Kidney epithelial cell (primary cell): Measurements from ENCODE around the gene ZDHHC3. TPM values are rescaled to one million over a fixed set of nuclear protein-coding genes. Genes with fewer than 3 reads are reported as not detected.

ENCODE experiments used
- DNase-seq: peaks from one replicate; pipeline ENCODE4 v3.0.0-alpha.2; 2010; ENCODE audit warnings: low read depth
- H3K27me3 ChIP-seq: 2 replicates; pipeline ENCODE4 v1.6.0; 2011; ENCODE audit warnings: low read length; ENCODE audit not compliant: control insufficient read depth, insufficient read depth
- H3K36me3 ChIP-seq: 2 replicates; pipeline ENCODE4 v1.5.1; 2011; ENCODE audit warnings: low read length; ENCODE audit not compliant: control insufficient read depth, insufficient read depth
- H3K4me3 ChIP-seq: 2 replicates; pipeline ENCODE4 v1.5.1; 2011; ENCODE audit warnings: low read depth, mild to moderate bottlenecking, control low read depth, low read length
- CTCF ChIP-seq: IDR thresholded peaks from 2 replicates; pipeline ENCODE4 v1.5.1; 2011; ENCODE audit warnings: mild to moderate bottlenecking, moderate library complexity, low read length, control low read depth, inconsistent platforms; ENCODE audit not compliant: insufficient read depth, poor library complexity, severe bottlenecking
- total RNA-seq: library from RNA; depleted of rRNA; stranded (reverse); fragments of >200 nt; gene quantifications from 2 replicates; pipeline ENCODE4 v1.2.3, GENCODE V29; 2015

Gene ZDHHC3
- total RNA-seq, 1 donor from 2014 or later, result 68.3 TPM

GRCh38 chr3:44914936-44915335 lies 61.0 kb downstream of the ZDHHC3 start:
- Histone ChIP-seq H3K36me3 (no peaks in the 10 kb centered on the region), H3K27me3 (no peaks in the 10 kb centered on the region), H3K4me3 (no peak overlapping the region)
- peak; percentile 32 for TF ChIP-seq CTCF
- DNase-seq, result no peak

- DNase-seq, result no peak
- no peak overlapping the region for H3K4me3 ChIP-seq
- no peaks in the 10 kb centered on the region for H3K36me3 ChIP-seq
Observed at GRCh38 chr3:44913868-44914468, 62.0 kb downstream of the ZDHHC3 start.

GRCh38 chr3:44910693-44911092 lies 65.3 kb downstream of the ZDHHC3 start:
- no peaks in the 10 kb centered on the region for H3K36me3 ChIP-seq
- no peak for TF ChIP-seq CTCF
- no peak for DNase-seq
- H3K27me3 ChIP-seq, result no peaks in the 10 kb centered on the region
- no peak overlapping the region for H3K4me3 ChIP-seq

More at GRCh38 chr3:44913868-44914468, 62.0 kb downstream of the ZDHHC3 start:
- H3K27me3 ChIP-seq, result no peaks in the 10 kb centered on the region
- TF ChIP-seq CTCF, result peak; percentile 72

GRCh38 chr3:44909063-44909462 lies 66.9 kb downstream of the ZDHHC3 start:
- Histone ChIP-seq H3K27me3 (no peaks in the 10 kb centered on the region), H3K36me3 (no peaks in the 10 kb centered on the region), H3K4me3 (no peak overlapping the region)
- no peak for DNase-seq
- no peak for TF ChIP-seq CTCF

- Histone ChIP-seq H3K27me3 (no peaks in the 10 kb centered on the region), H3K36me3 (no peaks in the 10 kb centered on the region), H3K4me3 (no peak overlapping the region)
- DNase-seq, result no peak
- no peak for TF ChIP-seq CTCF
Observed at GRCh38 chr3:44907612-44908011, 68.4 kb downstream of the ZDHHC3 start.

GRCh38 chr3:44906997-44907396 lies 69.0 kb downstream of the ZDHHC3 start:
- Histone ChIP-seq H3K4me3 (no peak overlapping the region), H3K36me3 (no peaks in the 10 kb centered on the region), H3K27me3 (no peaks in the 10 kb centered on the region)
- no peak for TF ChIP-seq CTCF
- no peak for DNase-seq
